Testis (tissue), 3 donors: Measurements from ENCODE around the gene ATG9B. TPM values are rescaled to one million over a fixed set of nuclear protein-coding genes. Genes with fewer than 3 reads are reported as not detected.

ENCODE experiments used
- DNase-seq: peaks from one replicate; pipeline ENCODE4 v3.0.0-alpha.2; 2019
- H3K27ac ChIP-seq, 2 donors: fragments of 200-600 bp; sonication (generic); one replicate each; pipeline ENCODE4 v1.5.1; 2019
- H3K27me3 ChIP-seq: fragments of 200-600 bp; sonication (generic); one replicate; pipeline ENCODE4 v1.5.1; 2019
- H3K36me3 ChIP-seq: fragments of 200-600 bp; sonication (generic); one replicate; pipeline ENCODE4 v1.5.1; 2017; ENCODE audit warnings: low read depth; ENCODE audit errors: missing control alignments
- H3K4me1 ChIP-seq: fragments of 200-600 bp; sonication (generic); one replicate; pipeline ENCODE4 v1.5.1; 2019
- H3K4me3 ChIP-seq, 2 donors: fragments of 200-600 bp; sonication (generic); one replicate each; pipeline ENCODE4 v1.5.1; 2017 to 2019
- H3K9me3 ChIP-seq: fragments of 200-600 bp; sonication (generic); one replicate; pipeline ENCODE4 v1.5.1; 2017
- CTCF ChIP-seq, 3 experiments: fragments of 450-650 bp in 2 of 3; fragments of 200-600 bp in 1 of 3; sonication (generic) in 1 of 3; IDR thresholded peaks; one replicate each; pipeline ENCODE4 v1.5.1; 2016 to 2019; ENCODE audit warnings: antibody characterized with exemption in 3 of 3, mild to moderate bottlenecking in 2 of 3, moderate library complexity in 1 of 3
- POLR2A ChIP-seq: fragments of 450-650 bp; IDR thresholded peaks from one replicate; pipeline ENCODE4 v1.6.1; 2017; ENCODE audit warnings: antibody characterized with exemption, mild to moderate bottlenecking, moderate library complexity
- WGBS, 2 donors: methylation state at CpG; one replicate each; pipeline ENCODE4 v1.1.5; 2018; 5-methylcytosine and 5-hydroxymethylcytosine counted together
- intact Hi-C: fragments of 100-400 bp; cut with DNase I; formaldehyde crosslinking; loops from one replicate; pipeline ENCODE4 v1.15.1; 2023; ENCODE audit warnings: low total_unique reads
- polyA plus RNA-seq: library from polyadenylated mRNA; stranded (reverse); fragments of 350-450 nt; fragmentation: Illumina TruSeq; extraction: RNeasy Lipid Tissue Mini Kit (QIAGEN cat#74804); gene quantifications from one replicate; pipeline ENCODE4 v1.2.3, GENCODE V29; 2014; ENCODE audit warnings: low read depth, low replicate concordance; ENCODE audit not compliant: insufficient read depth
- total RNA-seq, 2 donors: library from RNA; depleted of rRNA; stranded (reverse); fragments of >200 nt; gene quantifications; one replicate each; pipeline ENCODE4 v1.2.3, GENCODE V29; 2016

ATG9B gene
- total and polyA plus RNA-seq, 3 donors from 2014 or later: 14.9 to 29.7 (median 24.8) TPM

- intact Hi-C loops: no loop called here
- no peak for DNase-seq
- H3K36me3 ChIP-seq: no peaks in the 10 kb centered on the region
- H3K4me1 ChIP-seq: peaks cover 7% of the 10 kb centered on the region
- H3K27ac ChIP-seq: no peak overlapping the region
- H3K4me3 ChIP-seq: no peak overlapping the region
- no peaks in the 10 kb centered on the region for H3K27me3 ChIP-seq
- WGBS, 2 donors: 48 to 54% methylated on average over 7 of the region's 7 CpGs
- TF ChIP-seq CTCF (IDR thresholded peaks at IDR 0.05) (no peak), POLR2A (no peak)
- H3K9me3 ChIP-seq: no peaks in the 10 kb centered on the region
These were observed 14.3 kb downstream of the ATG9B start for GRCh38 chr7:151010037-151010306.

- Histone ChIP-seq H3K27ac (no peak overlapping the region), H3K4me1 (peaks cover 7% of the 10 kb centered on the region), H3K9me3 (no peaks in the 10 kb centered on the region), H3K36me3 (no peaks in the 10 kb centered on the region), H3K27me3 (no peaks in the 10 kb centered on the region), H3K4me3 (no peak overlapping the region)
- TF ChIP-seq CTCF (IDR thresholded peaks at IDR 0.05): no peak
- no peak for TF ChIP-seq POLR2A
- 51 to 76% methylated on average over 3 to 22 of the region's 22 CpGs for WGBS, 2 donors
- intact Hi-C loops: no loop called here
- no peak for DNase-seq
These were observed 14.8 kb downstream of the ATG9B start for GRCh38 chr7:151009327-151010036.

GRCh38 chr7:151008511-151009323, 15.6 kb downstream of the ATG9B start:
- H3K4me3 ChIP-seq: peak overlapping the region; percentile 6 to 29
- H3K9me3 ChIP-seq: no peaks in the 10 kb centered on the region
- WGBS, 2 donors: 24 to 26% methylated on average over 22 to 40 of the region's 40 CpGs
- peak; percentile 89 to 92 (median 89) for TF ChIP-seq CTCF (IDR thresholded peaks at IDR 0.05)
- TF ChIP-seq POLR2A: no peak
- intact Hi-C loops: no loop called here
- peaks cover 7% of the 10 kb centered on the region for H3K4me1 ChIP-seq
- no peaks in the 10 kb centered on the region for H3K36me3 ChIP-seq
- DNase-seq: peak; percentile 87
- H3K27me3 ChIP-seq: no peaks in the 10 kb centered on the region
- peak overlapping the region in 1 of 2 donors; percentile 63 for H3K27ac ChIP-seq

- DNase-seq: peak; percentile 53
- Histone ChIP-seq H3K36me3 (no peaks in the 10 kb centered on the region), H3K27ac (peak overlapping the region in 1 of 2 donors; percentile 63), H3K9me3 (no peaks in the 10 kb centered on the region), H3K27me3 (no peaks in the 10 kb centered on the region), H3K4me1 (peaks cover 6% of the 10 kb centered on the region), H3K4me3 (peak overlapping the region; percentile 6 to 29)
- intact Hi-C loops: no loop called here
- 23 to 29% methylated on average over 11 of the region's 11 CpGs for WGBS, 2 donors
- no peak for TF ChIP-seq CTCF (IDR thresholded peaks at IDR 0.05)
- no peak for TF ChIP-seq POLR2A
These were observed 16.2 kb downstream of the ATG9B start for GRCh38 chr7:151008143-151008510.
